ENCODE results near the gene CENPX. TPM values are rescaled to one million over a fixed set of nuclear protein-coding genes. Genes with fewer than 3 reads are reported as not detected.

The CENPX gene
- total RNA-seq, 1 donor from 2014 or later = 20.9 TPM

DNA sequence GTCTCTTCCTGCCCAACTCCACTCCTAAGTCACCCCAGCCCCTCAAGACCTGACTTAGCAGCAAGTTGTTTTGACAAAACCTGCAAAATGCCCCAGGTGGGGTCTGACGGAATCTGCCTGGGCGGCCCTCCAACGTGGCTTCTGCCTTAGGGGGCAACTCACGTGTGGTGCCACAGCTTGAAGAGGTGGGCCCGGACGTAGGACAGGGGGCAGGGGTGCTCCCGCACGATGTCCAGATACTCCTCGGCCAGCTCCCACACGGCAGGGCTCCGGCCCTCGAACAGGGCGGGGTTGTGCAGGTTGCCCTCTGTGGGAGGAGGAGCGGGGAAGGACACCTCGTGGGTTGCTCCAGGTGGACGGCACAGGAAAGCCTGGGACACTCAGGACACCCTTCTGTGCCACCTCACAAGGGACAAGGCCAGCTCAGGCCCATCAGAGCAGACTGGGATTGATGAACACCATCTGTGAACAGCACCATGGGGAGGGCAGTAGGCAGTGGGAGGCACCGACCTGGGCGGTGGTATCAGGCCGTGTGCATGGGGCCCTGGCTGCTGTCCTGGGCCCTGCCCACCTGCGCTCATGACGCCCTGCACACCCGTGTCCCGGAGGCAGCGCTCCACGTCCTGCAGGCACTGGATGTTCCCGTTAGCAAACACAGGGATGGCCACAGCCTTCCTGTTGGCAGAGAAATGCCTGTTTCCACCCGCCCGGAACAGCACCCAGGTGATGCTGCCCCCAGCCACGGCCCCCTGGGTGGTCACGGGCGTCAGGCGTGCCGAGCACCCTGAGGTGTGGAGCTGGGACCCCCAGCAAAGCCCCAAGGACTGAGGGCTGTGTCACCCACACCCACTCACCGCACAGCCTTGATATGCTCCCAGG is 38.6 kb upstream of the CENPX start:
- peaks cover 19 to 28% (median 25%) of the 10 kb centered on the region in 3 donors for H3K4me1 ChIP-seq (ENCODE audit: control insufficient read depth in 3 of 3, insufficient read depth in 3 of 3, low read length in 3 of 3)
- H3K9ac ChIP-seq (ENCODE audit: low read depth in 1 of 3, low read length in 3 of 3) = no peak overlapping the region
- H3K27me3 ChIP-seq (ENCODE audit: control insufficient read depth in 3 of 3, insufficient read depth in 3 of 3, low read length in 3 of 3) = no peaks in the 10 kb centered on the region
- no peak overlapping the region for H3K27ac ChIP-seq (ENCODE audit: low read depth, low read length)
- no peak overlapping the region for H3K4me3 ChIP-seq (ENCODE audit: low read length in 3 of 3)
- no peaks in the 10 kb centered on the region for H3K9me3 ChIP-seq (ENCODE audit: control insufficient read depth in 3 of 3, low read length in 3 of 3)
- peaks cover 54 to 64% (median 56%) of the 10 kb centered on the region in 3 donors for H3K36me3 ChIP-seq (ENCODE audit: control insufficient read depth in 3 of 3, insufficient read depth in 3 of 3, low read length in 3 of 3)

- H3K27me3 ChIP-seq (ENCODE audit: control insufficient read depth in 3 of 3, insufficient read depth in 3 of 3, low read length in 3 of 3) = no peaks in the 10 kb centered on the region
- no peaks in the 10 kb centered on the region for H3K9me3 ChIP-seq (ENCODE audit: control insufficient read depth in 3 of 3, low read length in 3 of 3)
- no peak overlapping the region for H3K9ac ChIP-seq (ENCODE audit: low read depth in 1 of 3, low read length in 3 of 3)
- no peak overlapping the region for H3K4me3 ChIP-seq (ENCODE audit: low read length in 3 of 3)
- H3K4me1 ChIP-seq (ENCODE audit: control insufficient read depth in 3 of 3, insufficient read depth in 3 of 3, low read length in 3 of 3) = peaks cover 15 to 22% (median 22%) of the 10 kb centered on the region in 3 donors
- peaks cover 60 to 70% (median 63%) of the 10 kb centered on the region in 3 donors for H3K36me3 ChIP-seq (ENCODE audit: control insufficient read depth in 3 of 3, insufficient read depth in 3 of 3, low read length in 3 of 3)
- H3K27ac ChIP-seq (ENCODE audit: low read depth, low read length) = no peak overlapping the region
These were observed 37.9 kb upstream of the CENPX start for GRCh38 chr17:82060614-82061013.

DNA sequence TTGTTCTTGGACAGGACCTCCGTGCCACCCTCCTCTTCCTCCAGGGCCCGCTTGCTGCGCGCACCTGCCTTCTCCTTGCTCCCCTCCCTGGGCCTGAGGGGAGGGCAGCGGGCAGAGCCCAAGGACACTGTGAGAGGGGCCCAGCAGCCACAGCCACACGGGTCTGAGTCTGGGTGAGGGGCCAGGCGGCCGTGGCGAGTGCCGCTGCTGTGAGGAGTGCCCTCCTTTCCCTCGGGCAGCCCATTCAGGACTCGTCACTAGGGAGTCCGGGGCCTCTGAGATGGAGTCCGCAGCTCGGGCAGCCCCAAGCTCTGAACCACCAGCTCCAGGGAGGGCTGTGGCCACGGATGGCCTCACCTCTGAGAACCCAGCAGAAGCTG is 37.3 kb upstream of the CENPX start:
- Histone ChIP-seq H3K9me3 (ENCODE audit: control insufficient read depth in 3 of 3, low read length in 3 of 3) (no peaks in the 10 kb centered on the region), H3K27ac (ENCODE audit: low read depth, low read length) (no peak overlapping the region), H3K9ac (ENCODE audit: low read depth in 1 of 3, low read length in 3 of 3) (no peak overlapping the region), H3K27me3 (ENCODE audit: control insufficient read depth in 3 of 3, insufficient read depth in 3 of 3, low read length in 3 of 3) (no peaks in the 10 kb centered on the region), H3K4me3 (ENCODE audit: low read length in 3 of 3) (no peak overlapping the region), H3K36me3 (ENCODE audit: control insufficient read depth in 3 of 3, insufficient read depth in 3 of 3, low read length in 3 of 3) (peaks cover 65 to 75% (median 69%) of the 10 kb centered on the region in 3 donors), H3K4me1 (ENCODE audit: control insufficient read depth in 3 of 3, insufficient read depth in 3 of 3, low read length in 3 of 3) (peaks cover 15 to 19% (median 19%) of the 10 kb centered on the region in 3 donors)

DNA sequence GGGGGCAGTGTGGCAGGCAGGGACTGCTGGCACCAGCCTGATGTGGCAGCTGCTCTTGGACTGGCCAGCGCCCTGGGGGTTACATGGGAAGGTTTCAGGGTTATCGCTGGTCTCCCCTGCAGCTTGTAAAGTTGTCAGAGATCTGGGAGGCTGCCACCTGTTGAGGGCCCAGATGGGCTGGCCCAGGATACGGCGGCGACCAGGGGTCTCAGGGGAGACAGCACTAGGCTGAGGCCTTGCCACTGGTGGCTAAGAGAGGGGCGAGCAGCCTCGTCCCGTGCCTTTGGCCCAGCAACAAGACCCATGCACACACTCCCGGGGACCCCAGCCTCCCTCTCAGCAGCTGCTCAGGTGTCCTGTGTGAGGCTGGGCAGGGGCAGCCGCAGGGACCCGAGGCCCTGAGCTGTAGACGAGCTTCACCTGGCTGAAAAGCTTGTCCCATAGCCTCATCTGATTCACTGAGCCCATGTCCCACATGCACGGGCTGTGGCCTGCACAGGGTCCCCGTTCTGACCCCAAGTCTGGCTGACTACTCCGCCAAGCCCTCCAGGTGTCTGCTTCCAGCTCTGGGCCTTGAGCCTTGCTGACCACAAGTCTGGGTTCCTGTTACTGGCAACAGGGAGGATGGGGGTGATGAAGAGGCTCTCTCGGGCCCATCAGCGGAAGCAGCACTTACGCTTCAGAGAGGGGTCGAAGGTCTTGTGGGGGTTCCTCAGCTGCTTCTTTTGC is 36.8 kb upstream of the CENPX start:
- no peaks in the 10 kb centered on the region for H3K9me3 ChIP-seq (ENCODE audit: control insufficient read depth in 3 of 3, low read length in 3 of 3)
- no peak overlapping the region for H3K4me3 ChIP-seq (ENCODE audit: low read length in 3 of 3)
- no peak overlapping the region for H3K9ac ChIP-seq (ENCODE audit: low read depth in 1 of 3, low read length in 3 of 3)
- no peaks in the 10 kb centered on the region for H3K27me3 ChIP-seq (ENCODE audit: control insufficient read depth in 3 of 3, insufficient read depth in 3 of 3, low read length in 3 of 3)
- peaks cover 9 to 14% (median 14%) of the 10 kb centered on the region in 3 donors for H3K4me1 ChIP-seq (ENCODE audit: control insufficient read depth in 3 of 3, insufficient read depth in 3 of 3, low read length in 3 of 3)
- peaks cover 70 to 79% (median 75%) of the 10 kb centered on the region in 3 donors for H3K36me3 ChIP-seq (ENCODE audit: control insufficient read depth in 3 of 3, insufficient read depth in 3 of 3, low read length in 3 of 3)
- H3K27ac ChIP-seq (ENCODE audit: low read depth, low read length) = no peak overlapping the region

GRCh38 chr17:82058855-82059249 is 36.2 kb upstream of the CENPX start:
- peaks cover 5 to 10% (median 9%) of the 10 kb centered on the region in 3 donors for H3K4me1 ChIP-seq (ENCODE audit: control insufficient read depth in 3 of 3, insufficient read depth in 3 of 3, low read length in 3 of 3)
- no peak overlapping the region for H3K4me3 ChIP-seq (ENCODE audit: low read length in 3 of 3)
- H3K36me3 ChIP-seq (ENCODE audit: control insufficient read depth in 3 of 3, insufficient read depth in 3 of 3, low read length in 3 of 3) = peaks cover 73 to 81% (median 78%) of the 10 kb centered on the region in 3 donors
- H3K9ac ChIP-seq (ENCODE audit: low read depth in 1 of 3, low read length in 3 of 3) = no peak overlapping the region
- H3K27ac ChIP-seq (ENCODE audit: low read depth, low read length) = no peak overlapping the region
- H3K27me3 ChIP-seq (ENCODE audit: control insufficient read depth in 3 of 3, insufficient read depth in 3 of 3, low read length in 3 of 3) = no peaks in the 10 kb centered on the region
- no peaks in the 10 kb centered on the region for H3K9me3 ChIP-seq (ENCODE audit: control insufficient read depth in 3 of 3, low read length in 3 of 3)

DNA sequence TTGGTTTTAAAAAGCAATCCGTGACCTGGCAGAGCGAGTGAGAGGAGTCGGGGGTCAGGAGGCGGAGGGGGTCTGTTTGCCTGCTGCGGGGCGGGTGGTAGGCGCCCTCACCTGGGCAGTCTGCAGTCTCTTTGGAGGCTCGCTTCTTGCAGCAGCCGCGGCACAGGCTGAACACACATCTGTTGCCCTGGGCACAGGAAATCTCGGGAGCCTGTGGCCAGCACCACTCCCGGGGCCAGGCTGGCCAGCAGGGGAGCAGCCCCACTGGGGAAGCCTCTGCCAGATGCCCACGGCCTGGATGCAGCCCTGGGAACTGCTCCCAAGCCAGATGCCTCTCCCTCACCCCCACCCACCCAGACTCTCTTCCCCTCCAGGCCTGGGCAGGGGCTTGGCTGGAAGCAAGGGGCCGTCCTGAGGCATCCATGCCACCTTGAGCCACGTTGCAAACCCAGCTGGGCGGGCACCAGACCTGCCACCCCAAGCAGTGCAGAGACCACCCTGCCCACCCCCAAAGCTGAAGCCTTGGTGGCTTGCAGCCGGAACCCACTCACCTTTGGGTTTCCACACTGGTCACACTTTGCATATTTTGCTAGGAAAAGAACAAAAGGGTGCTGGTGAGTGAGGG is 35.7 kb upstream of the CENPX start:
- Histone ChIP-seq H3K27ac (ENCODE audit: low read depth, low read length) (no peak overlapping the region), H3K4me3 (ENCODE audit: low read length in 3 of 3) (no peak overlapping the region), H3K4me1 (ENCODE audit: control insufficient read depth in 3 of 3, insufficient read depth in 3 of 3, low read length in 3 of 3) (peaks cover 6 to 10% (median 8%) of the 10 kb centered on the region in 3 donors), H3K27me3 (ENCODE audit: control insufficient read depth in 3 of 3, insufficient read depth in 3 of 3, low read length in 3 of 3) (no peaks in the 10 kb centered on the region), H3K9me3 (ENCODE audit: control insufficient read depth in 3 of 3, low read length in 3 of 3) (no peaks in the 10 kb centered on the region), H3K9ac (ENCODE audit: low read depth in 1 of 3, low read length in 3 of 3) (no peak overlapping the region), H3K36me3 (ENCODE audit: control insufficient read depth in 3 of 3, insufficient read depth in 3 of 3, low read length in 3 of 3) (peaks cover 74 to 79% (median 77%) of the 10 kb centered on the region in 3 donors)

GRCh38 chr17:82056729-82057621 is 34.3 kb upstream of the CENPX start:
- H3K9me3 ChIP-seq (ENCODE audit: control insufficient read depth in 3 of 3, low read length in 3 of 3) = no peaks in the 10 kb centered on the region
- no peak overlapping the region for H3K27ac ChIP-seq (ENCODE audit: low read depth, low read length)
- peaks cover 62 to 67% (median 64%) of the 10 kb centered on the region in 3 donors for H3K36me3 ChIP-seq (ENCODE audit: control insufficient read depth in 3 of 3, insufficient read depth in 3 of 3, low read length in 3 of 3)
- no peaks in the 10 kb centered on the region for H3K27me3 ChIP-seq (ENCODE audit: control insufficient read depth in 3 of 3, insufficient read depth in 3 of 3, low read length in 3 of 3)
- peaks cover 17 to 20% (median 17%) of the 10 kb centered on the region in 3 donors for H3K4me1 ChIP-seq (ENCODE audit: control insufficient read depth in 3 of 3, insufficient read depth in 3 of 3, low read length in 3 of 3)
- H3K9ac ChIP-seq (ENCODE audit: low read depth in 1 of 3, low read length in 3 of 3) = no peak overlapping the region
- no peak overlapping the region for H3K4me3 ChIP-seq (ENCODE audit: low read length in 3 of 3)

GRCh38 chr17:82055965-82056728 is 33.5 kb upstream of the CENPX start:
- H3K36me3 ChIP-seq (ENCODE audit: control insufficient read depth in 3 of 3, insufficient read depth in 3 of 3, low read length in 3 of 3) = peaks cover 55 to 62% (median 58%) of the 10 kb centered on the region in 3 donors
- H3K27ac ChIP-seq (ENCODE audit: low read depth, low read length) = no peak overlapping the region
- H3K9ac ChIP-seq (ENCODE audit: low read depth in 1 of 3, low read length in 3 of 3) = no peak overlapping the region
- H3K9me3 ChIP-seq (ENCODE audit: control insufficient read depth in 3 of 3, low read length in 3 of 3) = no peaks in the 10 kb centered on the region
- H3K27me3 ChIP-seq (ENCODE audit: control insufficient read depth in 3 of 3, insufficient read depth in 3 of 3, low read length in 3 of 3) = no peaks in the 10 kb centered on the region
- H3K4me3 ChIP-seq (ENCODE audit: low read length in 3 of 3) = no peak overlapping the region
- H3K4me1 ChIP-seq (ENCODE audit: control insufficient read depth in 3 of 3, insufficient read depth in 3 of 3, low read length in 3 of 3) = peaks cover 17 to 20% (median 17%) of the 10 kb centered on the region in 3 donors
